Measurements from ENCODE around the gene RMND5B.
"Not testable (repeated sequence)": the region's sequence is repeated elsewhere in the genome, so short reads cannot be mapped to it uniquely, and the experiment has no call there.

Gene RMND5B

GRCh38 chr5:178129296-178129695 lies 1.5 kb upstream of the RMND5B start:
- no peak overlapping the region for H3K9ac ChIP-seq (ENCODE audit: low read length)
- no peak overlapping the region for H3K4ac ChIP-seq (ENCODE audit: low read depth, low read length)
- H3K23ac ChIP-seq (ENCODE audit: low read length), result no peak overlapping the region
- H3K79me2 ChIP-seq (ENCODE audit: control insufficient read depth, insufficient read depth, low read length, poor library complexity), result peaks cover 9% of the 10 kb centered on the region
- H4K91ac ChIP-seq (ENCODE audit: low read depth, low read length), result no peak overlapping the region
- H3K4me1 ChIP-seq (ENCODE audit: control insufficient read depth in 1 of 2, insufficient read depth in 2 of 2, low read length in 2 of 2), result peaks cover 11 to 17% of the 10 kb centered on the region in 2 experiments
- H2BK5ac ChIP-seq (ENCODE audit: low read depth, low read length, poor library complexity), result no peak overlapping the region
- no peaks in the 10 kb centered on the region for H3K27me3 ChIP-seq (ENCODE audit: insufficient read depth, low read length)
- H3K4me3 ChIP-seq (ENCODE audit: low read depth, low read length), result no peak overlapping the region
- no peak overlapping the region for H2BK12ac ChIP-seq (ENCODE audit: low read length)
- H3K14ac ChIP-seq (ENCODE audit: low read length), result no peak overlapping the region
- no CpG with 5 or more reads among the region's 9 CpGs for WGBS (ENCODE audit: extremely low coverage, insufficient coverage, insufficient read length)
- no peak overlapping the region for H3K4me2 ChIP-seq (ENCODE audit: low read length)
- H2AK5ac ChIP-seq (ENCODE audit: low read length), result no peak overlapping the region
- H4K12ac ChIP-seq (ENCODE audit: low read depth, low read length), result no peak overlapping the region
- no peak overlapping the region for H4K8ac ChIP-seq (ENCODE audit: low read depth, low read length)
- H3K79me1 ChIP-seq (ENCODE audit: low read length), result peaks cover 11% of the 10 kb centered on the region
- H2AFZ ChIP-seq (ENCODE audit: insufficient read depth, low read length, poor library complexity), result no peak overlapping the region
- no peak overlapping the region for H3K18ac ChIP-seq (ENCODE audit: low read length)
- no peak for DNase-seq
- peaks cover 2 to 3% of the 10 kb centered on the region in 2 experiments for H3K36me3 ChIP-seq (ENCODE audit: control insufficient read depth in 1 of 2, insufficient read depth in 2 of 2, low read length in 2 of 2)
- H3K27ac ChIP-seq (ENCODE audit: low read depth, low read length), result no peak overlapping the region
- H3K9me3 ChIP-seq (ENCODE audit: insufficient read depth, low read depth, low read length), result no peaks in the 10 kb centered on the region
- no peak overlapping the region for H2BK120ac ChIP-seq (ENCODE audit: insufficient read depth, low read length, poor library complexity)

GRCh38 chr5:178130234-178130575 lies 609 bp upstream of the RMND5B start:
- peak overlapping the region; percentile 30 for H2AFZ ChIP-seq (ENCODE audit: insufficient read depth, low read length, poor library complexity)
- peak overlapping the region; percentile 3 for H3K4ac ChIP-seq (ENCODE audit: low read depth, low read length)
- H4K8ac ChIP-seq (ENCODE audit: low read depth, low read length), result peak overlapping the region; percentile 90
- H3K27ac ChIP-seq (ENCODE audit: low read depth, low read length), result peak overlapping the region; percentile 87
- peak overlapping the region; percentile 36 for H4K12ac ChIP-seq (ENCODE audit: low read depth, low read length)
- DNase-seq, result peak in 1 of 2 donors; percentile 74
- peaks cover 11% of the 10 kb centered on the region for H3K79me1 ChIP-seq (ENCODE audit: low read length)
- H2BK5ac ChIP-seq (ENCODE audit: low read depth, low read length, poor library complexity), result peak overlapping the region; percentile 51
- not testable (repeated sequence) for H3K9me3 ChIP-seq (ENCODE audit: insufficient read depth, low read depth, low read length); H3K27me3 ChIP-seq (ENCODE audit: insufficient read depth, low read length); H2AK5ac ChIP-seq (ENCODE audit: low read length); H3K4me1 ChIP-seq (ENCODE audit: control insufficient read depth in 1 of 2, insufficient read depth in 2 of 2, low read length in 2 of 2); H3K79me2 ChIP-seq (ENCODE audit: control insufficient read depth, insufficient read depth, low read length, poor library complexity); H3K36me3 ChIP-seq (ENCODE audit: control insufficient read depth in 1 of 2, insufficient read depth in 2 of 2, low read length in 2 of 2); H3K23ac ChIP-seq (ENCODE audit: low read length); H2BK12ac ChIP-seq (ENCODE audit: low read length)
- H3K9ac ChIP-seq (ENCODE audit: low read length), result peak overlapping the region; percentile 96
- no CpG with 5 or more reads among the region's 11 CpGs for WGBS (ENCODE audit: extremely low coverage, insufficient coverage, insufficient read length)
- peak overlapping the region; percentile 69 for H4K91ac ChIP-seq (ENCODE audit: low read depth, low read length)
- peak overlapping the region; percentile 19 for H3K18ac ChIP-seq (ENCODE audit: low read length)
- H3K14ac ChIP-seq (ENCODE audit: low read length), result peak overlapping the region; percentile 22
- H2BK120ac ChIP-seq (ENCODE audit: insufficient read depth, low read length, poor library complexity), result peak overlapping the region; percentile 57
- H3K4me2 ChIP-seq (ENCODE audit: low read length), result peak overlapping the region; percentile 84
- H3K4me3 ChIP-seq (ENCODE audit: low read depth, low read length), result peak overlapping the region; percentile 84

- Histone ChIP-seq H2AK5ac (ENCODE audit: low read length) (no peak overlapping the region), H3K18ac (ENCODE audit: low read length) (no peak overlapping the region), H2BK120ac (ENCODE audit: insufficient read depth, low read length, poor library complexity) (no peak overlapping the region), H2BK5ac (ENCODE audit: low read depth, low read length, poor library complexity) (no peak overlapping the region), H3K23ac (ENCODE audit: low read length) (peak overlapping the region; percentile 14), H3K4me1 (ENCODE audit: control insufficient read depth in 1 of 2, insufficient read depth in 2 of 2, low read length in 2 of 2) (peaks cover 5 to 7% of the 10 kb centered on the region in 2 experiments), H3K27ac (ENCODE audit: low read depth, low read length) (no peak overlapping the region), H2BK12ac (ENCODE audit: low read length) (no peak overlapping the region), H3K9me3 (ENCODE audit: insufficient read depth, low read depth, low read length) (no peaks in the 10 kb centered on the region), H3K27me3 (ENCODE audit: insufficient read depth, low read length) (no peaks in the 10 kb centered on the region), H3K4ac (ENCODE audit: low read depth, low read length) (peak overlapping the region; percentile 24), H3K9ac (ENCODE audit: low read length) (no peak overlapping the region), H4K12ac (ENCODE audit: low read depth, low read length) (peak overlapping the region; percentile 3), H3K4me2 (ENCODE audit: low read length) (peak overlapping the region; percentile 84), H3K4me3 (ENCODE audit: low read depth, low read length) (peak overlapping the region; percentile 84), H3K79me2 (ENCODE audit: control insufficient read depth, insufficient read depth, low read length, poor library complexity) (peaks cover 9% of the 10 kb centered on the region), H3K14ac (ENCODE audit: low read length) (no peak overlapping the region), H4K91ac (ENCODE audit: low read depth, low read length) (no peak overlapping the region), H3K79me1 (ENCODE audit: low read length) (peaks cover 11% of the 10 kb centered on the region), H4K8ac (ENCODE audit: low read depth, low read length) (peak overlapping the region; percentile 54), H2AFZ (ENCODE audit: insufficient read depth, low read length, poor library complexity) (peak overlapping the region; percentile 30), H3K36me3 (ENCODE audit: control insufficient read depth in 1 of 2, insufficient read depth in 2 of 2, low read length in 2 of 2) (peaks cover 5 to 7% of the 10 kb centered on the region in 2 experiments)
- 100% methylated on average over 1 of the region's 10 CpGs for WGBS (ENCODE audit: extremely low coverage, insufficient coverage, insufficient read length)
- DNase-seq, result no peak
Observed at GRCh38 chr5:178131446-178131996, 707 bp downstream of the RMND5B start.

- Histone ChIP-seq H4K12ac (ENCODE audit: low read depth, low read length) (no peak overlapping the region), H3K79me2 (ENCODE audit: control insufficient read depth, insufficient read depth, low read length, poor library complexity) (no peaks in the 10 kb centered on the region), H2AK5ac (ENCODE audit: low read length) (no peak overlapping the region), H3K18ac (ENCODE audit: low read length) (no peak overlapping the region), H3K9ac (ENCODE audit: low read length) (no peak overlapping the region), H3K14ac (ENCODE audit: low read length) (no peak overlapping the region), H3K4me1 (ENCODE audit: control insufficient read depth in 1 of 2, insufficient read depth in 2 of 2, low read length in 2 of 2) (no peaks in the 10 kb centered on the region), H3K4ac (ENCODE audit: low read depth, low read length) (no peak overlapping the region), H2BK12ac (ENCODE audit: low read length) (no peak overlapping the region), H3K27ac (ENCODE audit: low read depth, low read length) (no peak overlapping the region), H2AFZ (ENCODE audit: insufficient read depth, low read length, poor library complexity) (no peak overlapping the region), H3K23ac (ENCODE audit: low read length) (no peak overlapping the region), H3K36me3 (ENCODE audit: control insufficient read depth in 1 of 2, insufficient read depth in 2 of 2, low read length in 2 of 2) (peaks cover 11 to 13% of the 10 kb centered on the region in 2 experiments), H3K27me3 (ENCODE audit: insufficient read depth, low read length) (no peaks in the 10 kb centered on the region), H3K4me2 (ENCODE audit: low read length) (no peak overlapping the region), H2BK5ac (ENCODE audit: low read depth, low read length, poor library complexity) (no peak overlapping the region), H4K91ac (ENCODE audit: low read depth, low read length) (no peak overlapping the region), H2BK120ac (ENCODE audit: insufficient read depth, low read length, poor library complexity) (no peak overlapping the region), H4K8ac (ENCODE audit: low read depth, low read length) (no peak overlapping the region), H3K4me3 (ENCODE audit: low read depth, low read length) (no peak overlapping the region), H3K79me1 (ENCODE audit: low read length) (no peaks in the 10 kb centered on the region), H3K9me3 (ENCODE audit: insufficient read depth, low read depth, low read length) (no peaks in the 10 kb centered on the region)
- no peak for DNase-seq
- no CpG with 5 or more reads among the region's 10 CpGs for WGBS (ENCODE audit: extremely low coverage, insufficient coverage, insufficient read length)
Observed at GRCh38 chr5:178136990-178137389, 6.2 kb downstream of the RMND5B start.

Data from trophoblast cell (in vitro differentiated cells and primary cell).